Activated T-cell treated with anti-CD3 and anti-CD28 coated beads, Interleukin-2, amount 50 U/mL, for 72 hours (primary cell): ENCODE results near the gene ADRM1. TPM values are rescaled to one million over a fixed set of nuclear protein-coding genes. Genes with fewer than 3 reads are reported as not detected.

Experiments used
- ATAC-seq, 2 donors: fragments of 150-1000 bp; cut with Tn5 transposase; replicated peaks in 1 of 2; 2 replicates each; pipeline ENCODE4 v1.10.0; 2021; ENCODE audit warnings: moderate library complexity in 2 of 2, mild to moderate bottlenecking in 1 of 2
- DNase-seq, 2 donors: peaks; one replicate each; pipeline ENCODE4 v3.0.0; 2021 to 2022; ENCODE audit warnings: mixed read lengths in 1 of 2
- H3K27ac Mint-ChIP-seq: one replicate; pipeline ENCODE4 v1.8.0; 2022; ENCODE audit warnings: mild to moderate bottlenecking, moderate library complexity, mixed read lengths
- H3K27me3 Mint-ChIP-seq: one replicate; pipeline ENCODE4 v1.8.0; 2022; ENCODE audit warnings: low read depth, mixed read lengths
- H3K36me3 Mint-ChIP-seq, 2 donors: one replicate each; pipeline ENCODE4 v1.8.0; 2022; ENCODE audit warnings: mixed read lengths in 2 of 2, mild to moderate bottlenecking in 1 of 2; ENCODE audit not compliant: insufficient read depth in 2 of 2
- H3K4me1 Mint-ChIP-seq: one replicate; pipeline ENCODE4 v1.8.0; 2022; ENCODE audit warnings: low read depth, mixed read lengths
- H3K4me3 Mint-ChIP-seq, 2 donors: one replicate each; pipeline ENCODE4 v1.8.0; 2022; ENCODE audit warnings: mild to moderate bottlenecking in 2 of 2, mixed read lengths in 2 of 2, moderate library complexity in 2 of 2
- H3K9me3 Mint-ChIP-seq, 2 donors: one replicate each; pipeline ENCODE4 v1.8.0; 2022; ENCODE audit warnings: mixed read lengths in 2 of 2
- total RNA-seq, 2 donors: library from RNA; stranded (reverse); gene quantifications; one replicate each; pipeline ENCODE4 v1.2.3, GENCODE V29; 2022

ADRM1 gene
- total RNA-seq, 2 donors from 2014 or later = 95.4 to 114 TPM

DNA sequence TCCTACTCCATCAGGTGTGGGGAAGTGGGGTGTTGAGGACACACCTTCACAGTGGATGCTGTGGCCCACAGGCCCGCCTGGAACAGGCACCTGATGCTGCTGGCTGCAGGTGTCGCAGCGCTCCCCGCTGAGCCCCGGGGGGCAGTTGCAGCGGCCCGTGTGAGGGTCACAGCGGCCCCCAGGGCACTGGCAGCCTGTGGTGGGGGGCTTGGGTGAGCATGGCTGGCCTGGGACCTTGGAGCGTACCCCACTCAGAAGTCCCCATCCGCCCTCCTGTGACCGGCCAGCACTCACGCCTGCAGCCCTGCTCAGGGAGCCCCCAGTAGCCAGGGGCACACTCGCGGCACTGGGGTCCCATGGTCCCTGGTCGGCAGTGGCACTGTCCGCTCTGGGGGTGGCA lies 19.2 kb downstream of the ADRM1 start:
- H3K4me3 Mint-ChIP-seq = no peak overlapping the region
- no peak for DNase-seq
- no peak for ATAC-seq
- peaks cover 0 to 1% of the 10 kb centered on the region in 2 donors for H3K9me3 Mint-ChIP-seq
- no peak overlapping the region for H3K27ac Mint-ChIP-seq
- no peaks in the 10 kb centered on the region for H3K36me3 Mint-ChIP-seq
- H3K4me1 Mint-ChIP-seq = no peaks in the 10 kb centered on the region
- H3K27me3 Mint-ChIP-seq = no peaks in the 10 kb centered on the region

DNA sequence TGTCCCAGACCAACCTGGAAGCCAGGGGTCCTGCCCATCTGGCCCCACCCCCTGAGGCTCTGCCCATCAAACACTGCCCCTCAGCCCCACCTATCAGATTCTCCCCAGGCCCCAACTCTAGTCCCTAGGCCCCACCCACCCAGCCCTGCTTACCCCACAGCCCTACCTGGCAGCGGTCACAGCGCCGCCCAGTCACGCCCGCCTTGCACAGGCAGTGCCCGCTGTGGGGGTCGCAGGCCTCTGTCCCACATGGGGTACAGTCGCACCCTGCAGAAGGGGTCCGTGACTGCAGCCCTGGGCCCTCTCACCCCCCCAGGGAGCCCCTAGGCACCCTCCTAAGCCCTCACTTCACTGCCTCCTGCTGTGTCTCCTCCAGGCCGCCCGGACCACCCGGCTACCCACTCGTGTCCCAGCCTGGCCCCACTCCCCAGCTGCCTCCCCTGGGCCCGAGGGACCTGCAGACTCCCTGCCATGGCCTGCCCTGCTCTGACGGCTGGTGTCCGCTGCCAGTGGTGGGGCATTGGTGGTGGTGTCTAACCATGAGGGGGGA lies 19.8 kb downstream of the ADRM1 start:
- H3K4me3 Mint-ChIP-seq = no peak overlapping the region
- ATAC-seq (no peak), DNase-seq (no peak)
- H3K27me3 Mint-ChIP-seq = no peaks in the 10 kb centered on the region
- H3K36me3 Mint-ChIP-seq = no peaks in the 10 kb centered on the region
- H3K4me1 Mint-ChIP-seq = no peaks in the 10 kb centered on the region
- peaks cover 0 to 1% of the 10 kb centered on the region in 2 donors for H3K9me3 Mint-ChIP-seq
- H3K27ac Mint-ChIP-seq = no peak overlapping the region

DNA sequence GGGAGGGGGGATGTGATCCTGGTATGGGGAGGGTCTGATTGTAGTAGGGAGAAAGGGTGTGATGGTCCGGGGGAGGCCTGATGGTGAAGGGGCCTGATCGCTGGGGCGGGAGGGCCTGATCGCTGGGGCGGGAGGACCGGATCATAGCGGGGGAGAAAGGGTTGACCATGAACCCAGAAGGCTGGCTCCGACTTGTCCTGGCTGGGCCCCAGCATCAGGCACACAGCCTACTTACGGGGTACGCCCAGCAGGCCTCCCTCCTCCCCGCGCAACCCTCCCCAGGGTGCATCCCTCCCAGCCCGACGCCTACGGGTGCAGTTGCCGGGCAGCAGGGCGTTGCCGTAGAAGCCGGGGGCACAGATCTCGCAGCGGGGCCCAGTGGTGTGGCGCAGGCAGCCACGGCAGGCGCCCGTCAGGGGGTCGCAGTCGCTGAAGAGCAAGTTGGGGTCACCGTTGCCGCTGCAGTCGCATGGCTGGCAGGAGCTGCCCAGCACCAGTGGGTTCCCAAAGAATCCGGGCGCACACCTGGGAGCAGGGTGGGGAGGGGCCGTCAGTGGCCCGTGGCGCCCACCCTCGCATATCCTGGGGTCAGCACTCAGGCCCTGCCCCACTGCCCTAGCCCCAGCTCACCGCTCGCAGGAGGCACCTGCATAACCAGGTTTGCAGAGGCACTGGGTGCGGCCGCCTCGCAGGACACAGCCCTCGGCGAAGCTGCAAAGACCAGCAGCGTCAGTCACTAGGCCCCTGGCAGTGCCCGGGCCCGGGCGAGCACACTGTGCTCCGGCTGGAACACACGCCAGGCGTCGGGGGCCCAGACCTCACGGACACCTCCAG lies 20.6 kb downstream of the ADRM1 start:
- Mint-ChIP-seq H3K27ac (no peak overlapping the region), H3K4me1 (no peaks in the 10 kb centered on the region), H3K27me3 (no peaks in the 10 kb centered on the region), H3K4me3 (no peak overlapping the region), H3K9me3 (peaks cover 0 to 1% of the 10 kb centered on the region in 2 donors), H3K36me3 (no peaks in the 10 kb centered on the region)
- DNase-seq = no peak
- ATAC-seq = no peak

DNA sequence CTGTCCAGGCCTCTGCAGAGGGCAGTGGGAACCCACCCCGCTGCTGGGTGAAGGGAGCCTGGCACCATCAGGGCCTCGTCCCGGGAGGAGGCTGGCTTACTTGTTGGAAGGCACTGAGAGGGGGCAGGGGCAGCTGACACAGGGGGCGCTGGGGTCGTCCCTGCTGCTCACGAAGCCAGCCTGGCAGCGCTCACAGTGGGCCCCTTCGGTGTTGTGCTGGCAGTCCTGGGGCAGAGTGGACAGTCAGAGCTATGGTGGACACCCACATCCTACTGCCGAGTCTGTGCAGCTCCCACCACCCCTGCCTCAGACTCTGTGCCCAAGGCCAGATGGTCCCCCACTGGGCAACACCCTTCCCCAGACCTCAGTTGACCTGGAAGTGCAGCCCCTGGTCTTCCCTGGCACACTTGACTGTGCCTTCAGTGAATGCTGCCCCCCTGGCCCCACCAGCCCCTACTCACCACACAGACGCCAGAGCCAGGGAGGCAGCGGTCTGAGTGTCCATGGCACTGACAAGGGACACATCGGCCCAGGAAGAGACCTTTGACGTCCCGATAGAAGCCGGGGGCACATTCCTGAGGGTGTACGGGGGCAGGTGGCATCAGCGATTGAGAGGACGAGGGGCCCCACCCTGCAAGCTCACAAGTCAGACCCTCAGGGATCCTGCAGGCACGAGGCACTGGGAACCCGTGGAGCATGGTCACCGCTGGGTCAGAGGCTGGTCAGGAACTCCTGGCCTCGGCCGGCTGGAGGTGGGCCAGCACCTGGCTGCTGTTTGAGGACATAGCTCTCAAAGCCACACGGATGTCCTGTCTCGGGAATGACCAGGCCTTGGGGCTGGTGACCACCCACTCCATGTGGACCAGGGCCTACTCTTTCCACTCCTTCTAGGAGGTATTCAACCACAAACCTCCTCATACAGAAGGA lies 21.4 kb downstream of the ADRM1 start:
- no peak for ATAC-seq
- DNase-seq = no peak
- H3K36me3 Mint-ChIP-seq = no peaks in the 10 kb centered on the region
- peaks cover 0 to 1% of the 10 kb centered on the region in 2 donors for H3K9me3 Mint-ChIP-seq
- H3K4me3 Mint-ChIP-seq = no peak overlapping the region
- H3K4me1 Mint-ChIP-seq = no peaks in the 10 kb centered on the region
- no peaks in the 10 kb centered on the region for H3K27me3 Mint-ChIP-seq
- H3K27ac Mint-ChIP-seq = no peak overlapping the region

DNA sequence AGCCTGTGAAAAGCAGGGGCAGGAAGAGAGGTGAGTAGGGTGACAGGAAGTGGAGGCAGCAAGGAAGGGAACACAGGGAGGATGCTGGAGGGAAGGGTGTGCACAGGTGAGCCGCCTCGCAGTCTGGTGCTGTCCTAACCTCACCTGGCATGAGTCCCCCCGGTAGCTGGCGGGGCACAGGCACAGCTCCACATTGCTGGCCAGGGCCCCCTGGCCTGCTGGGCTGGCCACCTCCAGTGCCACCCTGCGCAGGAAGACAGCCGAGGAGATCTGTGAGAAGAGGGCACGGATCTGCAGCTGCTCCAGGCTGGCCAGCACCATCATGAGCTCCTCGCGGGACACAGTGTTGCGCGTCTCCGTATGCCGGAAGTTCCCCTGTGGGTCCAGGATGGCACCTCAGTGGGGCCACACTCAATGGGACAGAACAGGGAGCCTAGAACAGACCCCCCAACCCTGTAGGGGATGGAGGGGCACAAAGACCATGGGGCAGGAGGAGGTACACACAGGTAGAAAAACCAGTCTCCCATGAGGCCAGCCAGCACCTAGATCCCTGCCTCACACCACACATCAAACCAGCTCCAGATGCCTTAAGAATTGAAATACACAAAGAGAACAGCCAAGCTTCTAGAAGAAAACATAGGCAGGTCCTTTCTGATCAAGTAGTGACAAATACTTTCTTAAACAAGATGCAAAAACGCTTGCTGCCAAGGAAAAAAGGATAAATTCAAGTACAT lies 22.5 kb downstream of the ADRM1 start:
- peaks cover 0 to 1% of the 10 kb centered on the region in 2 donors for H3K9me3 Mint-ChIP-seq
- H3K4me3 Mint-ChIP-seq = no peak overlapping the region
- DNase-seq = no peak
- H3K4me1 Mint-ChIP-seq = no peaks in the 10 kb centered on the region
- no peak overlapping the region for H3K27ac Mint-ChIP-seq
- H3K36me3 Mint-ChIP-seq = no peaks in the 10 kb centered on the region
- no peaks in the 10 kb centered on the region for H3K27me3 Mint-ChIP-seq
- no peak for ATAC-seq

DNA sequence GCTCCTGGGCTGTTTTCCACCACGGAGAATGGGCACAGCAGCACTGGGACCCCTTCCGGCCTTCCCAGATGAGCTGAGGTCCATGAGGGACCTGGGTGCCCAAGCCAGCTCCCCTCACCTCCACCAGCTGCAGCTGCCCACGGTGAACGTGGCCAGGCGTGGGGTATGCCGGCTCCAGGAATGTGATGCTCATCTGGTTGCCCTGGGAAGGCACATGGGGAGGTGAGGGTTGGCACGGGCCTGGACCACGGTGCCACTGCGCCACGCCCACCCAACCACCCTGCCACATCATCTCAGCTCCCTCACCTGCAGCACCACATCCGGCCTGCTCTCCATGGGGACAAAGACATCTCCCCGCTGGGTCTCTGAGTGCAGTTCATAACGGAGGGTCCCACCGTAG lies 23.8 kb downstream of the ADRM1 start:
- H3K9me3 Mint-ChIP-seq = no peaks in the 10 kb centered on the region
- ATAC-seq (no peak), DNase-seq (no peak)
- no peaks in the 10 kb centered on the region for H3K27me3 Mint-ChIP-seq
- no peak overlapping the region for H3K27ac Mint-ChIP-seq
- no peaks in the 10 kb centered on the region for H3K4me1 Mint-ChIP-seq
- no peak overlapping the region for H3K4me3 Mint-ChIP-seq
- H3K36me3 Mint-ChIP-seq = no peaks in the 10 kb centered on the region

DNA sequence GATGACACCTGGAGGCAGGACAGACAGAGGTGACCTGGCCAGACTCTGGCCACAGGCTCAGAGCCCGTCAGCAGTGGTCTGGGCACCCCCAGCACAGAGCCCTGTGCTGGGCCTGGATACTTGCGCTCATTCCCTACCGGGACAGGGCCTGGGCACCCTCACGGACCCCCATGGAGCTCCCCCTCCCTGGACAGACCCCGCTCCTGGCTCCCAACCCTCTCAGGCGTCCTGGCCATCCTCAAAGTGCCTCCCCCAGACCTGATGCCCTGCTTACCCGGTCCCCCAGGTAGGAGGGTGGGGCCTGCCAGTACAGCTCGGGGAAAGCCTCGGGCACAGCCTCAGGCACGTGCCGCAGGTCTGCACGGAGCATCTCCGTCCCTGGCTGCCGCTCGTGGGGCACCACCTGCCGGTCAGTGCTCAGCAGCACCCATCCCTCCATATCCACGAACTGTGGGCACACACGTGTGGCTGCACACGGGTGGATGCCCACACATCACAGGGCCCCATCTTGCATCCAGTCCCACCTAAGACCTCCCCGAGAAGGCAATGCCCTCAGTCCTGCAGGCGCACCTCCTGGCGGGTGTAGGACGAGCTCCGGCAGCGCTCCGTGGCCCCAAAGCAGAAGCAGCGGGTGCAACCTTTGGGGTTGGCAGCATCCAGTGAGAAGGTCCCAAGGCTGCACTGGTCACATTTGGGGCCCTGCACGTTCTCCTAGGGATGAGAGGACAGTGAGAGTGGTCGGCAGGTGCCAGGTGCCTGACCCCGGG lies 24.3 kb downstream of the ADRM1 start:
- Mint-ChIP-seq H3K4me3 (no peak overlapping the region), H3K4me1 (no peaks in the 10 kb centered on the region), H3K36me3 (no peaks in the 10 kb centered on the region), H3K27ac (no peak overlapping the region), H3K27me3 (no peaks in the 10 kb centered on the region), H3K9me3 (no peaks in the 10 kb centered on the region)
- DNase-seq (no peak), ATAC-seq (no peak)

DNA sequence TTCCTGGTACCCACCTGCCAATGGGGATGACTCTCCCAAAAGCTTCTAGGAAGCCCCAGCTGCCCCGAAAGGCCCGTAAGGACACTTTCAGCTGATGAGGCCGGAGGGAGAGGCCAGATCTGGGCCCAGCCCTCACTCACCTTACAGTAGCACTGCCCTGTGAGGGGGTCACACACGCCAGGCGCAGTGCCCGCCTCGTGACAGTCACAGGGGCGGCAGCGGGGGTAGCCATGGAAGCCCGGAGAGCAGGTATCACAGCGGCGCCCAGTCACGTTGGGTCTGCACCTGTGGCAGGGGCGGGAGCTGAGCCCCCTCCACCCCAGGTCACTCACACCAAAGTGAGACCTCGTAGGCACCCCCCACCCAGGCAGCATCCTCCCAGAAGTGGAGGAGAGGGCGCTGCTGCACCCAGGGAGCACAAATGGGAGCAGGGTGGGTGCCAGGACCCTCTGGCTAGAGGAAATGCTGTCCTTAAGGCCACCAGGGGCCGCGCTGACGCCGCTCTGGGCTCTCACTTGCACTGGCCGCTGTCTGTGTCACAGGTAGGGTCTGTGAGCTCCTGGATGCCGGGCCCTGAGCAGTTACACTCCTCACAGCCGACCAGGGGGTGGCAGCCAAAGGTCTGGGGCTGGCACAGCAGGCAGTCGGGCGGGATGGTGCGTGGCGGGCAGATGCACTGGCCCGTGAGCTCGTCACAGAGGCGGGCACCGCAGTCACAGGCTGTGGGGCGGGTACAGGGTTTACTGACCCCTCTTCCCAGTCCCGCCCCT lies 25.1 kb downstream of the ADRM1 start:
- H3K4me3 Mint-ChIP-seq = no peak overlapping the region
- no peak overlapping the region for H3K27ac Mint-ChIP-seq
- no peaks in the 10 kb centered on the region for H3K27me3 Mint-ChIP-seq
- H3K4me1 Mint-ChIP-seq = no peaks in the 10 kb centered on the region
- ATAC-seq (no peak), DNase-seq (no peak)
- H3K9me3 Mint-ChIP-seq = no peaks in the 10 kb centered on the region
- no peaks in the 10 kb centered on the region for H3K36me3 Mint-ChIP-seq

DNA sequence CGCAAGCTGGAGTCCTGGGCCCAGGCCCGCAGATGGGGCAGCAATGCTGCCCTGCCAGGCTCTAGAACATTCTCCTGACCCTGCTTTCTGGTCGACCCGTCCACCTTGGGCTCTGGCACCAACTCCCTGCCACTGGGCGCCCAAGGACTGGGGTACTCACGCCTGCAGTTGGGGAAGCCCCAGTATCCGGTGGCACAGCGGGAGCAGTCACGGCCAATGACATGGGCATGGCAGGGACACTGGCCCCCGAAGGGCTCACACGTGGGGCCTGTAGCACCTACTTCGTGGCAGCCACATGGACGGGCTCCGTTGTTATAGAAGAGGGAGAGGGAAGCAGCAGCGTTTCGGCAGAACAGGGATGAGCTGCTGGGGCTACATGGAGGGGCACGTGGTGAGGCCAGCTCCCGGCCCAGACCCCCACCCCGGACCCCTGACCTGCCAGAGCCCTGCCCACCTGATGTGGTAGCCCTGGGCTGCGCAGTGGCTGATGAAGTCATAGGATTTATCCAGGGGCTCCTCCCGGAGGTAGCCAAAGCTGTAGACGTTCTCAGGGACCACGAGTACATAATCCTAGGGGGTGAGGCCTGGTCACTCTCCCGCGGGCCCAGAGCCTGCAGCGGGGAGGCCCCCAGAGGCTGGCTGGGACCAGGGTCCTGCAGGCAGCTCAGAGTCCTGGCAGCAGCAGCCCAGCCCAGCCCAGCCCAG lies 26.0 kb downstream of the ADRM1 start:
- Mint-ChIP-seq H3K27me3 (no peaks in the 10 kb centered on the region), H3K4me1 (no peaks in the 10 kb centered on the region), H3K4me3 (no peak overlapping the region), H3K9me3 (no peaks in the 10 kb centered on the region), H3K27ac (no peak overlapping the region), H3K36me3 (no peaks in the 10 kb centered on the region)
- DNase-seq (no peak), ATAC-seq (no peak)

DNA sequence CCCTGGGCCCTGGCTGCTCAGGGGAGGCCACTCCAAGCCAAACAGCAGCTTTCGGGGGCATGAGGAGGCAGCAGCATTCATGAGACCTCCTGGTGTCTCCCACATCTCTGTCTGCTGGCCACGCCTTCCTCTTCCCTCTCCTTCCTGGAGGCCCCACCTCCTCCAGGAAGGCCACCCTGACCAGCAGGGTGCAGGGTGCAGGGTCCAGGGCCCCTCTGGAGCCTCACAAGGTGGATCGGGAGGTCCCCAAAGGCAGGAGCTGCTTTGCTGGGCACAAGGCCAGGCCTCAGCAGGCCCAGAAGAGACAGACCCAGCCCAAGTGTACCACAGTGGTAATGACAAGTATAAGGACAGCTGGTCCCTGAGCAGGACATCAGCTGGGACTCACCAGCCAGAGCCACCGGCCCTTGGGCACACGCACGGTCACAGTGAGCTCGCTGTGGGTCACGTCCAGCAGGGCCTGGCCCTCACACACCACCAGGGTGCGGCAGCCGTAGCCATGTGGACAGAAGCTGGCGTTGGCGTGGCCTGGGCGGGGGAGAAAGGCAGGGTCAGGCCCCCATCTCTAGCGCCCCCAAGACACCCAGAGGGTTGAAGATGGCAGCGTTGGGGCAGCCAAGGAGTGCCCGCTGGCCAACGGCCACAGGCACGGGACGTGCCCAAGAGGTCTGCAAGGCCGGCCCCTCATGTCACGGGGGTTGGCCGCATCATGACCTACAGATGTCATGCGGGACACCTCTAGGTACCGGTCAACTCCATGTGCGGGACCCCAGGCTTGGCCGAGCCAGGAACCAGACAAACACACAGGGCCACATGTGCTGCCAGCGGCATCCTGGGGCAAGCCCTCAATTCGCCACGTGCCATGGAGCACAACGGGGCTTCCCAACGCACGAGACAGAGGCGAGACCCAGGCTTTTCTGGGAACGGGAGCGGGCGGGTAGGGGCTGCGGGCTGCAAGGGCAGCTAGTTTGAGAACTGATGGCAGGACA lies 26.9 kb downstream of the ADRM1 start:
- no peaks in the 10 kb centered on the region for H3K9me3 Mint-ChIP-seq
- H3K4me3 Mint-ChIP-seq = no peak overlapping the region
- no peak overlapping the region for H3K27ac Mint-ChIP-seq
- H3K4me1 Mint-ChIP-seq = no peaks in the 10 kb centered on the region
- ATAC-seq = no peak
- no peak for DNase-seq
- H3K36me3 Mint-ChIP-seq = no peaks in the 10 kb centered on the region
- no peaks in the 10 kb centered on the region for H3K27me3 Mint-ChIP-seq
